Mammary epithelial cell (primary cell): ENCODE measurements around the gene LTA4H.

Experiments used
- CTCF ChIP-seq, 2 donors: IDR thresholded peaks in 1 of 2; conservative IDR thresholded peaks in 1 of 2; 2 replicates each; pipeline ENCODE4 v1.5.1; 2011 to 2012; ENCODE audit warnings: inconsistent platforms in 2 of 2, low read length in 2 of 2, mild to moderate bottlenecking in 2 of 2, control low read depth in 1 of 2, low read depth in 1 of 2; ENCODE audit not compliant: insufficient read depth in 1 of 2; ENCODE audit errors: extremely low read depth in 1 of 2
- EZH2 ChIP-seq: IDR thresholded peaks from 2 replicates; pipeline ENCODE4 v1.6.1; 2012; ENCODE audit warnings: low read length, inconsistent platforms, borderline replicate concordance

- TF ChIP-seq CTCF (conservative IDR thresholded peaks at IDR 0.05 in 1 of 2, IDR thresholded peaks at IDR 0.05 in 1 of 2; ENCODE audit: extremely low read depth in 1 of 2, insufficient read depth in 1 of 2, low read depth in 1 of 2, low read length in 2 of 2) = no peak
- TF ChIP-seq EZH2 = no peak
These were observed 16.5 kb upstream of the LTA4H start for GRCh38 chr12:96051756-96052485.
